ENCODE data around the gene PROSER1.
A peak's percentile ranks its signal among the peaks of the same experiment; 100 is the strongest.
"Not testable (repeated sequence)": the region's sequence is repeated elsewhere in the genome, so short reads cannot be mapped to it uniquely, and the experiment has no call there.

The PROSER1 gene

GRCh38 chr13:39037880-39038568, at the start of gene PROSER1, which contains the start of gene NHLRC3:
PROSER1 (minus strand) TSS chr13:39038089; CDS start chr13:39037242, 847 bp downstream.
NHLRC3 (plus strand) TSS chr13:39038456; CDS start chr13:39038640, 184 bp downstream.
- DNase-seq (ENCODE audit: low spot score) = peak; percentile 88

GRCh38 chr13:39086251-39086945, 48.5 kb upstream of the PROSER1 start:
- DNase-seq (ENCODE audit: low spot score) = not testable (repeated sequence)

- DNase-seq (ENCODE audit: low spot score) = no peak
These were observed 36.1 kb upstream of the PROSER1 start for GRCh38 chr13:39073983-39074382.

GRCh38 chr13:39072842-39073241, 35.0 kb upstream of the PROSER1 start:
- no peak for DNase-seq (ENCODE audit: low spot score)

GRCh38 chr13:39062004-39062403, 24.1 kb upstream of the PROSER1 start:
- DNase-seq (ENCODE audit: low spot score) = no peak

- no peak for DNase-seq (ENCODE audit: low spot score)
These were observed 20.2 kb upstream of the PROSER1 start for GRCh38 chr13:39058040-39058439.

- no peak for DNase-seq (ENCODE audit: low spot score)
These were observed 18.1 kb upstream of the PROSER1 start for GRCh38 chr13:39056018-39056417.

GRCh38 chr13:39054112-39054511, 16.2 kb upstream of the PROSER1 start:
- no peak for DNase-seq (ENCODE audit: low spot score)

- no peak for DNase-seq (ENCODE audit: low spot score)
These were observed 15.1 kb upstream of the PROSER1 start for GRCh38 chr13:39052944-39053343.

GRCh38 chr13:39051157-39051556, 13.3 kb upstream of the PROSER1 start:
- peak; percentile 17 for DNase-seq (ENCODE audit: low spot score)

GRCh38 chr13:39049274-39049673, 11.4 kb upstream of the PROSER1 start:
- no peak for DNase-seq (ENCODE audit: low spot score)

GRCh38 chr13:39048806-39049205, 10.9 kb upstream of the PROSER1 start:
- DNase-seq (ENCODE audit: low spot score) = no peak

GRCh38 chr13:39047560-39047959, 9.7 kb upstream of the PROSER1 start:
- DNase-seq (ENCODE audit: low spot score) = no peak

- no peak for DNase-seq (ENCODE audit: low spot score)
These were observed 6.6 kb upstream of the PROSER1 start for GRCh38 chr13:39044536-39044935.

- DNase-seq (ENCODE audit: low spot score) = no peak
These were observed 2.3 kb upstream of the PROSER1 start for GRCh38 chr13:39040206-39040605.

GRCh38 chr13:39039041-39039440, 1.2 kb upstream of the PROSER1 start:
- DNase-seq (ENCODE audit: low spot score) = no peak

- DNase-seq (ENCODE audit: low spot score) = peak; percentile 49
These were observed 711 bp upstream of the PROSER1 start for GRCh38 chr13:39038569-39039030.

GRCh38 chr13:39037410-39037879, 444 bp downstream of the PROSER1 start:
- peak; percentile 33 for DNase-seq (ENCODE audit: low spot score)

GRCh38 chr13:39036212-39036611, 1.7 kb downstream of the PROSER1 start:
- DNase-seq (ENCODE audit: low spot score) = peak; percentile 17

GRCh38 chr13:39035799-39036198, 2.1 kb downstream of the PROSER1 start:
- no peak for DNase-seq (ENCODE audit: low spot score)

GRCh38 chr13:39035204-39035603, 2.7 kb downstream of the PROSER1 start:
- DNase-seq (ENCODE audit: low spot score) = no peak

GRCh38 chr13:39034085-39034484, 3.8 kb downstream of the PROSER1 start:
- no peak for DNase-seq (ENCODE audit: low spot score)

GRCh38 chr13:39032150-39032549, 5.7 kb downstream of the PROSER1 start:
- no peak for DNase-seq (ENCODE audit: low spot score)
